Measurements from ENCODE around the gene NF1. TPM values are rescaled to one million over a fixed set of nuclear protein-coding genes. Genes with fewer than 3 reads are reported as not detected.

NF1 gene, protein sequence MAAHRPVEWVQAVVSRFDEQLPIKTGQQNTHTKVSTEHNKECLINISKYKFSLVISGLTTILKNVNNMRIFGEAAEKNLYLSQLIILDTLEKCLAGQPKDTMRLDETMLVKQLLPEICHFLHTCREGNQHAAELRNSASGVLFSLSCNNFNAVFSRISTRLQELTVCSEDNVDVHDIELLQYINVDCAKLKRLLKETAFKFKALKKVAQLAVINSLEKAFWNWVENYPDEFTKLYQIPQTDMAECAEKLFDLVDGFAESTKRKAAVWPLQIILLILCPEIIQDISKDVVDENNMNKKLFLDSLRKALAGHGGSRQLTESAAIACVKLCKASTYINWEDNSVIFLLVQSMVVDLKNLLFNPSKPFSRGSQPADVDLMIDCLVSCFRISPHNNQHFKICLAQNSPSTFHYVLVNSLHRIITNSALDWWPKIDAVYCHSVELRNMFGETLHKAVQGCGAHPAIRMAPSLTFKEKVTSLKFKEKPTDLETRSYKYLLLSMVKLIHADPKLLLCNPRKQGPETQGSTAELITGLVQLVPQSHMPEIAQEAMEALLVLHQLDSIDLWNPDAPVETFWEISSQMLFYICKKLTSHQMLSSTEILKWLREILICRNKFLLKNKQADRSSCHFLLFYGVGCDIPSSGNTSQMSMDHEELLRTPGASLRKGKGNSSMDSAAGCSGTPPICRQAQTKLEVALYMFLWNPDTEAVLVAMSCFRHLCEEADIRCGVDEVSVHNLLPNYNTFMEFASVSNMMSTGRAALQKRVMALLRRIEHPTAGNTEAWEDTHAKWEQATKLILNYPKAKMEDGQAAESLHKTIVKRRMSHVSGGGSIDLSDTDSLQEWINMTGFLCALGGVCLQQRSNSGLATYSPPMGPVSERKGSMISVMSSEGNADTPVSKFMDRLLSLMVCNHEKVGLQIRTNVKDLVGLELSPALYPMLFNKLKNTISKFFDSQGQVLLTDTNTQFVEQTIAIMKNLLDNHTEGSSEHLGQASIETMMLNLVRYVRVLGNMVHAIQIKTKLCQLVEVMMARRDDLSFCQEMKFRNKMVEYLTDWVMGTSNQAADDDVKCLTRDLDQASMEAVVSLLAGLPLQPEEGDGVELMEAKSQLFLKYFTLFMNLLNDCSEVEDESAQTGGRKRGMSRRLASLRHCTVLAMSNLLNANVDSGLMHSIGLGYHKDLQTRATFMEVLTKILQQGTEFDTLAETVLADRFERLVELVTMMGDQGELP (N-terminal part only)
- total RNA-seq, result 66.2 and 68.1 TPM in 2 replicates

DNA sequence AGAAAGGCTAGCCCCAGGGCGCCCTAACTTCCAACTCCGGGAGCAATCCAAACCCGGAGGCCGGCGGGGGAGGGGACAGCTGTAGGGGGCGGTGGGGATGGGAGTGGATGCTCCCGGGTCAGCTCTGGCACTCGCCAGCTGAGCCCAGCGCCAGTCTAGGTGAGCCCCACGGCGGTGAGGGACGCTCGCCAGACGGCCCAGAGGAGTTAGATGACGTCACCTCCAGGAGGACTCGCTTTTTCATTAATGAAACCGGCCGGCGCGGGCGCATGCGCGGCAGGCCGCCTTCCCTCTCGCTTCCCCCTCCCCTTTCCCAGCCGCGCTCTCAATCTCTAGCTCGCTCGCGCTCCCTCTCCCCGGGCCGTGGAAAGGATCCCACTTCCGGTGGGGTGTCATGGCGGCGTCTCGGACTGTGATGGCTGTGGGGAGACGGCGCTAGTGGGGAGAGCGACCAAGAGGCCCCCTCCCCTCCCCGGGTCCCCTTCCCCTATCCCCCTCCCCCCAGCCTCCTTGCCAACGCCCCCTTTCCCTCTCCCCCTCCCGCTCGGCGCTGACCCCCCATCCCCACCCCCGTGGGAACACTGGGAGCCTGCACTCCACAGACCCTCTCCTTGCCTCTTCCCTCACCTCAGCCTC lies at the start of gene NF1:
Gene NF1 (plus strand): TSS at position 378 of the 636 bp plus-strand sequence. CDS start 333 bp downstream, outside the sequence.

DNA sequence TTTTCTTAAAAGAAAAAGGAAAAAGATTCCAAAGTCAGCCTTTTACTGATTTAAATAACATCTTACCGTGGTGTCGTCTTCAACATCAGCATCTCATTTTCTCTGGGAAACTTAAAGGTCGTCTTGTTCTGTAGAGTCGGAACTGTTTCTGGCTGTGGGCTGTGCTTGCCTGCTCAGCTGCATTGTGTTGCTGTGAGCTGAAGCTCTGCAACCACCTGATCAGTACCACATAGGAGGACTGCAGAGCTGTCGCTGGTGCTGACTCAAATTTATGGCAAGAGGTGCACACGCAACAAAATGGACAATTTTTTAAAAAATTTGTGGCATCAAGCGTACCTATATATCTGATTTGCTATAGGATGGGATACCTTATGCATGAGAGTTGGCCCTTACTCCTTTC lies 202.3 kb downstream of the NF1 start, which contains the start of gene OMG:
Gene OMG (minus strand): TSS at position 150 of the 400 bp plus-strand sequence. CDS start 908 bp downstream, outside the sequence.

DNA sequence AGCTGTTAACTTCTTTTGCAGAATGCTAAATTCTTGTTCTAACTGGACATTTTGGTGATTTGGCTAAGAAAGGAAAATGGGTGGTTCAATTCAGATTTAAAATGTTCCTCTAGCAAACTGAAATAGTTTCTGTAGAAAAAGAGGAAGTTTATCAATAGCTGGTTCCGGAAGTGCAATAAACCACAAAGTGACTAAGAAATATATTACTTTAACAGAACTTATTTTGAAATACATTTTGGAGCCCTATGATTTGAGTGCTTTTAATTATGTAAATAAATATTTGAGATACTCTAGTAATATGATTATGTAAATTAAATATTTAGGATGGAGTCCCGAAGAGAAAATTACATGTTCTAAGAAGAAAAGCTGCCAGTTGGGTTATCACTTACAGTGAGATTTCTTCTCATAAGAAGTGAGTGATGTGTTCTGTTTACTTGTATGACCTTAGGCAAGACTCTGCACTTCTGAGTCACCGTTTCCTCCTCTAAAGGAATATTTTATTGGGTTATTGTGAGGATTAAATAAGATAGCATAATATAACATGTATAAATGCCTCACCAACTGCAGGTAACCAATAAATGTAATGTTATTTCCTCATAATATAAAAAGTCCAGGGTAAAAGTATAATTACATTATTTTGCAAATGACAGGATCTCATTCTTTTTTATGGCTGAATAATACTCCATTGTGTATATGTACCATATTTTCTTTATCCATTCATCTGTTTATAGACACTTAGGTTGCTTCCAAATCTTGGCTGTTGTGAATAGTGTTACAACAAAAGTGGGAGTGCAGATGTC lies 219.4 kb downstream of the NF1 start, which contains the start of gene EVI2B:
Gene EVI2B (minus strand): TSS at position 73 of the 800 bp plus-strand sequence. CDS start 8,445 bp downstream, outside the sequence.

DNA sequence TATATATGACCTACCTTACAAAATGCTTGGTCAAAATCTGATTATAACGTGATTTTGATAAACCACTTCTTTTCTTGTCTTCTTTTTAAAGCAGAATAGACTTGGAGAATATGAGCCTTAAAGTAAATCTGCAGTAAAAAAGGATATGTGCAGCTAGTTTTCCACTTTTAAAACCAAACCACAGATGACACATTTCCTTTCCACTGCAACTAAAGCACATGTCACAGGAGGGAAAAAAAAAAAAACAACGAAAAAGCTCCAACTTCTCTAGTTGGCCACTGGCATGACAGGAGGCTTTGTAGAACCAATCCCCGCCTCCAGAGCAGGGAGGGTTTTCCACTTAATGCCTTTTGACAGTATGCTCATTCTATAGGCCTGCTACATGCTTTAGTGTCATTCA lies 226.7 kb downstream of the NF1 start, which contains the start of gene EVI2A:
Gene EVI2A (minus strand): TSS at position 142 of the 400 bp plus-strand sequence. CDS start 2,609 bp downstream, outside the sequence.

DNA sequence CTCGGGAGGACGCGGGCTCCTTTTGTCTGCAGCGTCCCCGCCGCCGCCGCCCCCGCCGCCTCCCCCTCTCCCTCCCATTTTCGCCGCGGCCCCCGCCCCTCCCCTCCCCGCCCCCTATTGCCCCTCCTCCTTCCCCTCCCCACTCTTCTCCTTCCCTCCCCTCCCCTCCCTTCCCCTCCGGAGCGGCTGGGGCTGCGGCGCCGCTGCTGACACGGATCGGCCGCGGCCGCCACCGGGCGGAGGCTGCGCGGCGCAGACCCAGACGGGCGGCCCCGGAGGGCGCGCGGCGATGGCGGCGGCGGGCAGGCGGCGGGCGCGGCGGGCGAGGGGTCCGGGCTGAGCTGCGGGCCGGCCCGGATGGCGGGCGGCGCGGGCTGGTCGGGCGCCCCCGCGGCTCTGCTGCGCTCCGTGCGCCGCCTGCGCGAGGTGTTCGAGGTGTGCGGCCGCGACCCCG lies 296.7 kb downstream of the NF1 start, which contains the start of gene RAB11FIP4:
Gene RAB11FIP4 (plus strand): TSS at position 180 of the 454 bp plus-strand sequence. CDS start 178 bp downstream, at position 358.

Other genes with a start within 250 kb of the NF1 start
- gene TEFM, start 188.7 kb upstream of the NF1 start, total RNA-seq, result 13.6 and 16.8 TPM in 2 replicates
- 1.1 and 3.0 TPM in 2 replicates for gene ADAP2, start 173.0 kb upstream of the NF1 start, total RNA-seq
- 8.3 and 9.9 TPM in 2 replicates for gene RNF135, start 123.9 kb upstream of the NF1 start, total RNA-seq
- 0.11 and 2.0 TPM in 2 replicates for gene OMG, start 202.3 kb downstream of the NF1 start, total RNA-seq
- gene EVI2B, start 219.1 kb downstream of the NF1 start, total RNA-seq, result 0.12 TPM in 1 of 2 replicates, not detected in the other
- 4.5 and 7.3 TPM in 2 replicates for gene EVI2A, start 226.6 kb downstream of the NF1 start, total RNA-seq

Data from uterine smooth muscle cell (primary cell).